GM21619 (cell line): Measurements from ENCODE around the gene LTB4R.

Experiments
- ATAC-seq: cut with Tn5 transposase; IDR thresholded peaks from one replicate; pipeline ENCODE4 v1.9.1; 2021; ENCODE audit not compliant: unreplicated experiment

The LTB4R gene

DNA sequence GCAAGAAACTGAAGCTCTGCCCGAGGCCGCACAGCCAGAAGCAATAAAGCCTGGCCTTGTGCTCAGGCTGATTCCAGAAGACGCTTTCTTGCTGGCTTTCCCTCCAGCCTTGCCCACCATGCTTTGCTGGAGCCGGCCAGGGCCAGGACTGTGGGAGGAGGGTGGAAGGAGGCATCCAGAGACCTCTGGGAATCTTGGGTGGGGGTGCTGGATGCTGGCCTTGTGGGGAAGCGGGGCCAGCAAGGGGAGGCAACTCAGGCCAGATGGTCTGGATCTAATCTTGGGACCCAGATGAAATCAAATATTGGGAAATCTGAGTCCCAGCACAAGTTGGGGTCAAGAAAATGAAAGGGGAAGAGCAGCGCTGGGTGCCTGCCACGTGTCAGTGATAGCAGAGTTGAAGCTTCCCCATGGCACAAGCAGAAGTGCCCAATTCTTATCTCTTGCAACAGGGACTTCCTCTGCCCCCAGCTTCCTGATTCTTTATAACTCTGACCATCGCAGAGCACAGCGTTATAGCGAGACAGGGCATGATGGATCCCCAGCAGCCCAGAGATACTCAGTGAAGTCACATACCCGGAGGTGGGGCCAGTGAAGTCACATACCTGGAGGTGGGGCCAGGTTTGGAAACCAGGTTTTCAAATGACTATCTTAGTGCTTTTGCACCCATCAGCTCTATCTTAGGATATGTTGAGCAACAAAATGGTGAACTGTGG is 33.5 kb upstream of the LTB4R start:
- ATAC-seq = no peak

DNA sequence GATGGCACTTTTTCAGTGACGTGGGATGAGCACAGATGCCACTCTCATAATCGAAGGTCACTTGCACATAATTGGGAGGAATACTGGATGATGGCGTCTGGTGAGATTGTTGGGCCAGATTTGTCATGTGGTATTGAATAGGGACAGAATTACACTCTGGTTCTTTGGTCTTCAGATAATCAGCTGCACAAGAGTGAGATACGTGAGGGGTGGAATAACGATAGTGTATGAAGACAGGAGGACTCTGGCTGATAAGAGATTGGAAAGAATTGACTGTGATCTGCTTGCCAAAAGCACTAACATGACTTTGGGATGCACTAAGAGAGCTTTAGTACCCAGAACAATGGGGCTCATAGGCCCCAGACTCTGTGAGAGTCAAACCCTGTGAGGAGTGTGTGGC is 32.9 kb upstream of the LTB4R start:
- no peak for ATAC-seq

DNA sequence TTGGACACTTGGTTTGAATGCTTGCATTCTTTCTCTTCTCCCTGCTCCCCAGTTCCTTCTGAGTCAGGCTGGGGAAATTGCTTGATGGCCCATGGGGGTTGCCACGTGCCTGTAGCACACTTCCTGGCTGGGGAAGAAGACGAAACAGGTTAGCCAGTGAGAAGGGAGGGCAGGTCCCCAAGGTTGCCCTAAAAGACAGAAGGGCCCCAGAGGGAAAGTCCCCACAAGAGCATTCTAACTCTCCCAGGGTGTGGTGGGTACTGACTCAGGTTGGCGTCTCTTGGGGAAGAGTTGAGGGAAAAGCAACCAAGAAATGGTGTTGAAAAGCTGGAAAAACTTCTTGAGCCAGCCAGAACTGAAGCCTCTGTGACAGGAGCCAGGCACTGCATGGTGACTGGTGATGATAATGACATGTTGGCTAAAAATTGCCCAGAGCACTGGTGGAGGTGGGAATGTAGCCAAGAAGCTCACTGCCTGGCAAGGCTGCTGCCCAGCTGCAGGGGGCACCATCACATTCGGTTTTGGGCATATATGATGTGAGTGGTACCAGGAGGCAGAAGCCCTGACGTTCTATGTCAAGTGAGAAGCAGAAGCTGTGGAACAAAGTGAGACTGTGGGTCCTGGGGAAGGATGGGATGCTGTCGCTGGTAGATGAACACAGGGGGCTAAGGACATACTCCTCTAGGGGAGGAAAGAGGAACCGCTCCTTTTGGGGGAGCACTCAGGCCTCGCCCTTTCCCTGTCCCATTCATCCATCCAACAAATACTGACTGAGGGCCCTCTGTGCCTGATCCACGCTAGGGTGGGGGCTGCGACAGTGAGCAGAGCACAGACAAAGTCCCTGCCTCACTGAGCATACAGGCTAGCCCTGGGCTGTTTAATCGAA is 31.8 kb upstream of the LTB4R start:
- ATAC-seq = no peak

DNA sequence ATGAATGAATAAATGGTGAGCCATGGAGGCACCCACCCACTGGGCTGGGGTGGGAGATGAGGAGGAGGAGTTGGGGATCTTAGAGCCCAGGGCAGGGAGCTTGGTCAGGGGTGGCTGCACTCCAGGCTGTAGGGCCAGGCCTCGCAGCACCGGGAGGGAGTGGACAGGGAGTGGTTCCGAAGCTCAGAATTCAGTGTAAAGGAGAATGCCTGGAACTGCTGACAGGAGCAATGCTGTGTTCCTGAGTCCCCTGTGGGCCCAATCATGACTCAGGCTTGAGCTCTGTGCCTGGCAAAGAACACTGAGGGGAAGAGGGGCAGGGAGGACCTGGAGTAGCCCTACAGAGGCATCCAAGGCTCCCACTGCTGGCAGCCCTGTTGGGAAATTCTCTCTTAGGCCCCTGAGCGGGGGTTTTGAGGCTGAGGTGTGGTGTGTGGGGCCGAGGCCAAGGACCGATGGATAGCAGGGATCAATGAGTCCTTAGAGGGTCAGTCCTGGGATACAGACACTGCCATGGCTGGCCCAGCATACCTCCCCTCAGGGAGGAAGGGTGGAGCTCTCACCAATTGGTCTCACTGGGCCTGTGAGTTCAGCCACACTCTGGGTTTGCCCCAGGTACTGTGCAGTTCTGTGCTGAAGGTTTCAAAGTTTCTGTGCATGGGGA is 30.4 kb upstream of the LTB4R start:
- no peak for ATAC-seq

DNA sequence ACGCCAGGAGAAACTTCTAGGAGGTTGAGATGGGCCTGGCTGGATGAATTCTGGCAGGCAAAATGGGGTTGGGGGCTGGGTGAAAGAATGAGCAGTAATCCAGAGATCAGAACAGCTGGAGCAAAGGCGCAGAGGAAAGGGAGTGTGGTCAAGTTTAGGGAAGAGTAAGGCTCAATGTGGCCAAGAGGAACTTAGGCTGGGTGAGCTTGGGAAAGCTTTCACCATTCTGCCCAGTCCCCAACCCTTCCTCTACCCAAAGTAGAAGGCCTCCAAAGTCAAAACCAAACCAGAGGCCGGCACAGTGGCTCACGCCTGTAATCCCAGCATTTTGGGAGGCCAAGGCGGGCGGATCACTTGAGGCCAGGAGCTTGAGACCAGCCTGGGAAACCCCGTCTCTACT is 29.7 kb upstream of the LTB4R start:
- ATAC-seq = no peak

DNA sequence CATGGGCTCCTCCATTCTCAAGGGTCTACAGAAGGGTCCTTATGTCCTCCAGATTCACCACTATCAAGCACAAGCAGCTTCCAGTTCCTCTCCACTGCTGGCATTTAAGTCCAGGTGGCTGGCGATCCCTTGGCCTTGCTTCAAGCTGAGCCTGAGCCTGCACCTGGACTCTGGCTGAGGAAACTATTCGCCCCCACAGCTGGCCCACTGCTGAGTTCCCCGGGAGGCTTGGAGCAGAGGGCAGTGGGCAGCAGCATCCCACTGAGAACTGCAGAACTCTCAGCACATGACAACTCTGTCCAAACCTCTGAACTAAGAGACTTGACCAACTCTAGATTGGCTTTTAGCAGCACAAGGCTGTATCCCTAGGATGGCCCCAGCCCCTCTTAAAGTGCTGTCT is 28.6 kb upstream of the LTB4R start:
- ATAC-seq = no peak

DNA sequence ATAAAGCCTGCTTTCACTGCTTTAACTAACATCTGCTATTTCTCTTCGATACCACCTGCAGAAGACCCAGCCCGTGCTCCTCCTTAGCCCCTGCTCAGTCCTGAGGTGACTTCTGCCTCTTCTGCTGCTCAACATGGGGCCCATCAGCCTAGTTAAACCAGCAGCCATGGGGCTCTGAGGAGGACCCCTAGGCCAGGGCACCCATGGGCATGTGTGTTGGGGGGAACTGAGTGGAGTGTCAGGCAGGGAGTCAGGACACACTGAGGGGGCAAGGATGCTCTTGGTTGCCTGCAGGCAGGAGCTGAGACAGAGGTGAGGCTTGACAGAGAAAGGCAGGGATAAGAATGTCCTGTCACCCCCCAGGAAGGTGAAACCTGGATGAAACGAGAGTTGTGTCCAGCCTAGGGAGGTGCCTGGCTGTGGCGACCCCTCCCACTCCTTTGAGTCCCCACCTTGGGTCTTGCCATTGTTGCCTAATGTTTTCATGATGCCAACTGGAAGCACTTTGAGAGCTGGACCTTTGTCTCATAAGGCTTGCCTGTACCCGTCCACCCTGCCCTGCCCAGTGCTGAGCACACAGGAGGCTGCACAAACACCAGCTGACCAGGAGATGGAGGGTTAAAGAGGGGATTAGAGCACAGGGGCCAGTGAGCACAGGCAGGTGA is 27.4 kb upstream of the LTB4R start:
- ATAC-seq = no peak

DNA sequence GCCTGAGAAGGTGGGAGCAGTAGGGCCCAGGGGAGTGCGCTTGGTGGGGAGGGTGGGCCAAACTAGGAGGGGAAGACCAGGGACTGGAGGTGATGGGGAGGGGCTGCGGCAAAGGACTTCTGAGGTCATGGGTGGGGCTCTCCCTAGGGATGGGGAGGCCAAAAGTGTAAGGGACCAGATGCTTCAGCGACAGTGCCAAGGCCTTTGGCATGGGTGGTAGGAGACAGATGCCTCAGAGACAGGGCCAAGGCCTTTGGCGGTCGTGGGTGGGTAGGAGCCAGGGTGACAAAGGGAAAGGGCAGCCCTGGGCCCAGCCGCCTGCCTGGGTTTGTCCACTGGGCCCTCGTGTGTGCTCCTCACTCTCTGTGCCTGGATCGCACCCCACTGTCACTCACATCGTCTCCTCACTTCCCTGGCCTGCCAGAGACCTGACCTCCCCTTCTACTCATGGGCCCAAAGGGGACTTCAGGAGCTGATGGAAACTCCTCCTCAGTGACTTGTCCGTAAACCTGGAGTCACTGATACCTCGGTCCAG is 26.7 kb upstream of the LTB4R start:
- ATAC-seq = no peak

DNA sequence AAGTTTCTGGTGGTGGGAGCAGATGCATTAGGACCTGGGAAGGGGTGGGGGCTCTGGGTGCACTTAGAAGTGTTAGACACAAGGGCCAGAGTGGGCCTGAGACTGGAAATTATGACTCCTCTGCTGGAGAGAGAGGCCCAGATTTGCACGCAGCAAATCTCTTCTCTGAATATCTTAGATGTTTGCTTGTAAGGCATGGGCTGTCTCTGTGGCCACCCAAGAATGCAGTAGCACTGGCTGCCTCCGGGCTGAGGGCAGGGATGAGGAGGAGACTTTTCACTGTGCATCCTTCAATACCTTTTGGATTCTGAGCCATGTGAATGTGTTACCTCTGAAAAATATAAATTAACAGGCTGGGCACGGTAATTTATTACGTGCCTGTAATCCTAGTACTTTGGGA is 26.0 kb upstream of the LTB4R start:
- no peak for ATAC-seq

DNA sequence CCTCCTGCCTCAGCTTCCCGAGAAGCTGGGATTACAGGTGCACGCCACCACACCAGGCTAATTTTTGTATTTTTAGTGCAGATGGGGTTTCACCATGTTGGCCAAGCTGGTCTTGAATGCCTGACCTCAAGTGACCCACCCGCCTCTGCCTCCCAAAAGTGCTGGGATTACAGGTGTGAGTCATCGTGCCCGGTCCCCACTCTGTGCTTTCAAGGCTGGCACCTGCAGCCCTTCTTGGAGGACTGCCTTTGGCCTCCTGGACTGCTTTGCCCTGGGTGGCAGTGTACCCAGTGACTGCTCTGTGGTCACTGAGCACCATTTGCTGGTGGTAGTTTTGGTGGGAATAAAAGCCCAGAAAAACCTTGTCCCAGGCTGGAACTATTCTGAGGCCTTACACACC is 24.3 kb upstream of the LTB4R start:
- no peak for ATAC-seq

DNA sequence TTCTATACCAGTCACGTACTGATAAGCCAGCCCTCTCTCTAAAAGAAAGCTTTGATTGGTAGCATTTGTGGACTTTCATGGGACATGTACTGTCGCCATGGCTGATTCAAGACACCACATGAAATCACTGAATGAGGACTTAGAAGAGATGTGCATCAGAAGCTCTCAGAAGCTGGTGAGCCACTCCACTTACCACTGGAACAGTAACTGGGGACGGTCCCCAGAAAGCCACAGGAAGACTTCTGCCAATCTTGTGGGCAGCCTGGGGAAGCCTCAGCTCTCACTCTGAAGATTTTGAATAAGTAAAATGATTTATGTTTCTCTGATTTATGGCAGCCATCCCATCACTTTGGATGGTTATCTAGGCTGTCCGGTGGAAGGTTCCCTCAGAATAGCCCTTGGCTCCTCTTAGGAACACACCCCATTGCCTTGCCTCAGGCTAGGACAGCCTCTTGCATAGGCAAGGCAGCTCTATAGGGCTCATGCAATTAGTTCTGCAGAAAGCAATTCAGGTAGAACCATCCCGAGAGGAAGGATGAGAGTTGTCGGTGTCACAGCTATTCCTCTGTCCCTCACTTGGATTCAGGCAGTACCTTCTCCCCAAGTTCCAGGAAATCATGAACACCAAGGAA is 21.5 kb upstream of the LTB4R start:
- ATAC-seq = peak; percentile 91

DNA sequence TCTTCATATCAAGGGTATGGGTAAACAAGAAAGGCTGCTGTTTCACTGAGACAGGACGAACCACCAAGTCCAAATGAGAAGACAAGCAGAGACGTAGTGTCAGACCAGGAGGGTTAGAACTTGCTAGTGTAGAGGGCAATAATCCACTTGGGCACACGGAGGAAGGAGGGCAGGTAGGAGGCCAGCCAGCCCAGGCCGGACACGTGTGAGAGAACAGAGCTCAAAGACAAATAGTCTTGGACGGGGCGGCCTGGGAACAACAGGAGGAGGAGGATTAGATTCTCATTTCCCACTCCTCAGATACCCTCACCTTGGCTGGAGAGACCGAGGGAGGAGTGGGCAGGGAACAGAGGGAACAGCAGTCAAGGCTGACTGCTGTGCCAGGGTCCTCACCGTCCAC is 20.6 kb upstream of the LTB4R start:
- no peak for ATAC-seq

DNA sequence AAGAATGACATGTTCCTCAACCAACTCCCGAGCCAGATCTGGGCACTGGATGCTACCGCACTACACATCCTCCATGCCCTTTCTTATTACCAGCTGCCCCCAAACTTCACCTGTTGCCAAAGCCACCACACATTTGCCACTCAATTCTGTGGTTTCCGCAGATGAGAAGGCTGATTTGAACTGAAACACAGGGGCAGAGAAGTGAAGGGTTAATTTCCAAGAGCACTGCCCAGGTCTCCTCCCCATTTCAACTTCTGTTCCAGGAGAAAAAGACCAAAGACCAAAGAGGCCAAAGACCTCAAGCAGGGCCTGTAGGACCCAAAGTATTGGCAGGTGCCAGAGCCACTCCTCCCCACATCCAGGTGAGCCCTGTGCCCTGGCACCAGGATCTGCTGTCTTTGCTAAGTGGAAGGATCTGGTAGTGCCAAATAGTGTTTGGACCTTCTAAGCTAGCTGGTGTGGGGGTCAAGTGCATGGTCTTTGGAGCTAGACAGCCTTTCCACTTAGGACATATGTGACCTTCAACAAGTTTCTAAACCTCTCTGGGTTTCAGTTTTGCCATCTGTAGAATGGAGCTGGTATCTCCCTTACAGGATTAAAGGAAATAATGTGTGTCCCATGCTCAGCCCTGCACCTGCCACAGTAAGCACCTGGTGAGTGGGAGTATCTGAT is 19.7 kb upstream of the LTB4R start:
- no peak for ATAC-seq

DNA sequence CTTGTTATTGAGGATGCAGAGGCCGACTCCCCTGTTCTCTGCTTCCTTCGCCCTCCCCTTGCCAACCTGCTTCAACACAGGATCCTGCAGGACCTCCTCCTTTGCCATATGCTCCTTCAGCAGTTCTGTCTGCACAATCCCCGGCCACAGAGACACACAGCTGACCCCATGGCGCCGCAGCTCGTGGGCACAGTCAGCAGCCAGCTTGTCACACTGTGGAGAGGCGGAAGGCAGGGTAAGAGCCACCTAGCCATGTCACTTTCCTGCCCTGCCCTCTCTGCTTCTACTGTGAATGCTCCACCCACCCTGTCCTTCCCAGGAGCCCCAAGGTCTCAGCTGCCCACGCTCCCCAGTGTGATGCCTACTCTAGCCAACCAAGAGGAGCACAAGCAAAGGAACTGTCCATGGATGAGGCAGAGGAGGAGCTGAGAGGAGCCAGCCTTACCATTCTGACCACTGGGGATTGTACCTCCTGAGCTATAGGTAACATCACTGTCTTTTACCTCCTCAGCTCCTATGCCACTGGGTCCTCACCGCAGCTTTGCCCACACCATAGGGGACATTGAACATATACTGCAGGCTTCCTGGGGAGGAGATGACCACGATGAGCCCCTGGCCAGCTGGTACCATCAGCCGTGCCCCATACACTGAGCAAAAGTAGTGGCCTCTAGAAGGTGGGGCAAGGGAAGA is 19.0 kb upstream of the LTB4R start:
- ATAC-seq = no peak

DNA sequence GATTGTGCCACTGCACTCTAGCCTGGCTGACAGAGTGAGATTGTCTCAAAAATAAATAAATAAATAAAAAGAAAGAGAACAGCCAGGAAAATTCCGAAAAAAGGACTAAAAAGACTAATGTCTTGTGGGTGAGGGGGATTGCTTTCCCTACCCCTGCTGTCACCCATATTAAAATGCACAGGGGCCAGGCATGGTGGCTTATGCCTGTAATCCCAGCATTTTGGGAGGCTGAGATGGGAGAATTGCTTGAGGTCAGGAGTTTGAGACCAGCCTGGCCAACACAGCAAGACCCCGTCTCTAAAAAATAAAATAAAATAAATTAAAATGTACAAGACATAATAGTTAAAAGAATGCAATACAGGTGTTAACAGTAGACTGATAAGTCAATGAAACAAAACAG is 17.8 kb upstream of the LTB4R start:
- ATAC-seq = no peak

DNA sequence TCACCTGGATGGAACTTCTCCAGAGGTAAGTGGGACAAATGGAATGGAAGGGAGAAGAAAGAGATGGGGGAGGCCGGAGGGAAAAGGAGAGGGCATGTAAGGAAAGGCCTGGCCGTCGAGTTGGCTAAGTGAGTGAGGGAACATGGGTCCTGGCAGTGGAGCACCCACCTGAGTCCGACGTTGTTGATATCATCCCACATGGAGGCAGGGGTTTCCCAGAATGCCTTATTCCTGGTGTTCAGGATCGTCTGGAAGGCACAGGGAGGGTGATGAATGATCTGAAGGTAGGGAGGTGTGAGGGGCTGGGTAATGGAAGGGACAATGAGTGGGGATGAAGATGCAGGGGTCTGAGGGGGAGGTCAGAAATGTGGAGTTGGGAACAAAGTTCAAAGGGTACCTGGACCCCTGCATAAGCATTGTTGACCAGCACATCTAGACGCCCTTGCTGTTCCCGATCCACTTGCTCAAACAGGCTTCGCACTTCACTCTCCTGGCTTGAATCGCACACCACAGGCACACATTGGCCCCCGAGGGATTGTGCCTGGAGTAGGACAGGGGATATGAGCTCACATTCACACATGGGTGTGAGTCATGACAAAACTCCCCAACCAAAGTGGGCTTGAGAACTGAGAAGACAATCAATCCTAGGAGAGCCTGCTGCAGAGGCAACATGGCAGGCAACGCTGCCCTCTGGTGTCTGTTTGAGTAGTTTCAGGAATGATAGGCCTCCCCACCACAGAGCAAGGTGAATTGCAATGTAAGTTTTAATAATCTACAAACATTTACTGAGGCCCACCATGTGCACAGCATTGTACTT is 14.8 kb upstream of the LTB4R start:
- peak; percentile 35 for ATAC-seq

DNA sequence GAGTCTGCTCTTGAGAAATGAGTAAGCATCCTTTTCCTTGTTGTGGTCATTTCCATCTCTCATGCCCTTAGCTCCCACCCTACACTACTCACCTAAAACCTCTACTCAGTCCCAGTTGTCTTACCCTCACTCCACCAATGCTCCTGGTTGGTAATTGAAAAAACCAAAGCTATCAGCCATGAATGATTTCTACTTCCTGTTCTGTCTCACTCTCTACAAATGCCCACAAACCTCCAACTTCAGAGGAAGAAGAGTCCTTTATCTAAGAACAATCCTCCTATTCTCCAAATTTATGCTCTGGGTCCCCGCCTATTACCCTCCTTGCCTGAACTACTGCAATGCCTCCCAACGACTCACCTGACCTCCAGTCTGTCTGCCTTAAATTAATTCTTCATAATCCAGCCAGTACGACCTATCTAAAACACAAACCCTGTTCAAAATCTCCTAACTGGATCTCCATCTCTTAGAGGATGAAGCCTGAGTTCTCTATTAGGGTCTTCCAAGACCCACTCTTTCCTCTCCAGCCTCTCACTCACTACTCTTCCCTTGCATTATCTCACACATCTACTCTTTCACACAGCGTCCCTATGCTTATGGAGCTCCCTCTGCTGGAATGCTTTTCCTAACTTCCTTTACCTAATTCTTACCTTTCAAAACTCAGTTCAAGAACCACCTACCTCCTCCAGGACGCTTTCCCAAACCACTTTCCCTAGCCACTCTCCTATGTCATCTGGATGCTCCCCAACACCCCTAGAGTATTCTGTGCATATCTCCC is 13.9 kb upstream of the LTB4R start:
- peak; percentile 21 for ATAC-seq

DNA sequence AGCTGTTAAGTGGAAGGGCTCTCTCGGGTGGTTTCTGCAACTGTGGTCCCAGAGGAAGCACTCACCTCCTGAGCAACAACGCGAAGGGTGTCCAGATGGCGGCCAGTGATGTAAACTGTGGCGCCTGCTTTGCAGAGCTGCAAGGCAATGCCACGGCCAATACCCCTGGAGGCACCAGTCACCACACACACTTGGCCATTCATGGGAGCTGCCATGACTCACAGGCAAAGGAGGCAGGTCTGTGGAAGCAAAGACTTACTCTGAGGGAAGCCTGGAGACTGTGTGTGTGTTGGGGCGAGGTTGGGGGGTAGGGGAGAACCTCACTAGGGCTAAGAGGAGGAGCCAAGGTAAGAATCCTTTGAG is 12.4 kb upstream of the LTB4R start:
- ATAC-seq = no peak
